Measurements from ENCODE around the gene DDAH1.

The DDAH1 gene

DNA sequence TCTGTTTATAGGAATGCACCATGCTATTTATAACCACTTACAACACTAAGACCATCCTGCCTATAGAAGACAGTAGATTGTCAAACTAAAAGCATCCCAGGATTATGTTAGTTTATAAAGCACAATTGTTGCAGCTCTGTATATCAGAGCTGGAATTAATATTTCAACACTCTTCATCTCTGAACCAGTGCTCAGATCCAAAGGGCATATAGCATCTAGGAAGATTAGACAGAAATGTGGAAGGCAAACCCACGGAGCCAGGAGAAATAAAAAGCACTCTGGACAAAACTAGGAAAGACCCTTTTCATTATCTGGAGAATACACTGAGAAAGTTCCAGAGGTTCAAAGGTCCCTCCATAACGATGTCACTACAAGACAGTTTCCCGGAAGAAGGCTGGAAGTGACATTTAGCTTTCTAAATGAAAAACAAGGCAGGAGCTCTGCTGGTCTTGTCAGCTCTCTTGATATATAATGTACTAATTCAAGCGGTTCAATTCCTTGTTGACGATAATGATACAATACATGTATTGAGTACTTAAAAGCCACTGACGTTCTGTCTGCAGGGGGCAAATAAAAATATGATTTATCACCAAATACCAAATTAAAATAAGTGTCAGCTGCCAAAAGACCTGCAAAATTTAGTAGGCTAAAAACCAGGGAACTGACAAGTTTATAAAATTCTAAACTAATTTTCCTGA, 96.7 kb downstream of the DDAH1 start:
- H2AFZ ChIP-seq (ENCODE audit: insufficient read depth, low read length, poor library complexity), result no peak overlapping the region
- no peaks in the 10 kb centered on the region for H3K79me1 ChIP-seq (ENCODE audit: low read length)

DNA sequence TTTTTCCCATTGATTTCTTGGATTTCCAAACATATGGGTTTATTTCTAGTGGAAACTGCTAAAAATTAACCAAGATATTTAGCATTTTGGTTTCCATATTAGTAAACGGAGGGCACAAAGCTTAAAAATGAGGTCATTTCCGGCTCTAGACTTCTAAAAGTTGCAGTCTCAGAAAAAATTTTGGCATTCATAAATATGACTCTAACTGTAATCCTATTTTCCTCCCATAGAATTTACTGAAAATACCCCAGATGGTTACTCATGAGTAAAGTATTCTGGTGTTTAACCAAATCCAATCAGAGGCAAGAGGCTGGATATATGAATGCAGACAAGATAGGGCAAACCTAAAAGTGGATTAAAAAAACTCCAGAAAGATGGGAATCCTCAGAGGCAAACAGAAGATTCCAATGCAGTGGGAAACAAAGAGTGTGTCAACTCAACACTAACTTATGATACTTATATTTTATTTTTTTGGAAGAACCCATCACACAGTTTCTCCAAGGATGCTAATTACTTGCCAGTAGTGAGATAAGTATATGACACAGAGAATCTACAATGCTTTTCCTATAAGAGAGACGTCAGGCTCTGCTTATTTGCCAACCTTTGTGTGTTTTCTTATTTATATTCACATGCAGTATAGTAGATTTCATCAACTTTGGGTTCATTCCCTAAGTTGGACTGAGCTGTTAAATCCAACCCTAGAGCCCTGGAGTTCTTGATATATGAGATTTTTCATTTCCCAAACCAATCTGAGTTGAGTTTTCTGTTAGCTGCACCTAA, 98.4 kb downstream of the DDAH1 start:
- H3K79me1 ChIP-seq (ENCODE audit: low read length), result no peaks in the 10 kb centered on the region
- H4K12ac ChIP-seq (ENCODE audit: low read depth, low read length), result no peak overlapping the region
- no peaks in the 10 kb centered on the region for H3K4me1 ChIP-seq (ENCODE audit: control insufficient read depth in 1 of 2, insufficient read depth in 2 of 2, low read length in 2 of 2)
- no peak overlapping the region for H3K4me2 ChIP-seq (ENCODE audit: low read length)
- H3K9me3 ChIP-seq (ENCODE audit: insufficient read depth, low read depth, low read length), result no peaks in the 10 kb centered on the region
- no peaks in the 10 kb centered on the region for H3K27me3 ChIP-seq (ENCODE audit: insufficient read depth, low read length)
- H2BK5ac ChIP-seq (ENCODE audit: low read depth, low read length, poor library complexity), result no peak overlapping the region
- H2BK12ac ChIP-seq (ENCODE audit: low read length), result no peak overlapping the region
- no peak overlapping the region for H3K23ac ChIP-seq (ENCODE audit: low read length)
- no peak overlapping the region for H3K4ac ChIP-seq (ENCODE audit: low read depth, low read length)
- no peak overlapping the region for H2AFZ ChIP-seq (ENCODE audit: insufficient read depth, low read length, poor library complexity)
- H3K36me3 ChIP-seq (ENCODE audit: control insufficient read depth in 1 of 2, insufficient read depth in 2 of 2, low read length in 2 of 2), result no peaks in the 10 kb centered on the region
- no peak overlapping the region for H3K9ac ChIP-seq (ENCODE audit: low read length)
- no CpG with 5 or more reads among the region's 3 CpGs for whole genome bisulfite sequencing (ENCODE audit: extremely low coverage, insufficient coverage, insufficient read length)
- peak in 1 of 2 donors; percentile 4 for DNase-seq
- no peak overlapping the region for H3K4me3 ChIP-seq (ENCODE audit: low read depth, low read length)
- no peak overlapping the region for H3K27ac ChIP-seq (ENCODE audit: low read depth, low read length)
- no peak overlapping the region for H2BK120ac ChIP-seq (ENCODE audit: insufficient read depth, low read length, poor library complexity)
- no peaks in the 10 kb centered on the region for H3K79me2 ChIP-seq (ENCODE audit: control insufficient read depth, insufficient read depth, low read length, poor library complexity)
- H3K14ac ChIP-seq (ENCODE audit: low read length), result no peak overlapping the region
- no peak overlapping the region for H4K8ac ChIP-seq (ENCODE audit: low read depth, low read length)
- no peak overlapping the region for H4K91ac ChIP-seq (ENCODE audit: low read depth, low read length)
- no peak overlapping the region for H2AK5ac ChIP-seq (ENCODE audit: low read length)
- H3K18ac ChIP-seq (ENCODE audit: low read length), result no peak overlapping the region

More for the DNA sequence above, 96.7 kb downstream of the DDAH1 start:
- Histone ChIP-seq H3K9me3 (ENCODE audit: insufficient read depth, low read depth, low read length) (no peaks in the 10 kb centered on the region), H4K12ac (ENCODE audit: low read depth, low read length) (no peak overlapping the region), H3K4ac (ENCODE audit: low read depth, low read length) (no peak overlapping the region), H3K14ac (ENCODE audit: low read length) (no peak overlapping the region), H2BK120ac (ENCODE audit: insufficient read depth, low read length, poor library complexity) (no peak overlapping the region), H3K4me3 (ENCODE audit: low read depth, low read length) (no peak overlapping the region), H3K18ac (ENCODE audit: low read length) (no peak overlapping the region), H3K36me3 (ENCODE audit: control insufficient read depth in 1 of 2, insufficient read depth in 2 of 2, low read length in 2 of 2) (no peaks in the 10 kb centered on the region), H2BK5ac (ENCODE audit: low read depth, low read length, poor library complexity) (no peak overlapping the region), H3K4me1 (ENCODE audit: control insufficient read depth in 1 of 2, insufficient read depth in 2 of 2, low read length in 2 of 2) (no peaks in the 10 kb centered on the region), H4K8ac (ENCODE audit: low read depth, low read length) (no peak overlapping the region), H2BK12ac (ENCODE audit: low read length) (no peak overlapping the region), H3K9ac (ENCODE audit: low read length) (no peak overlapping the region), H3K23ac (ENCODE audit: low read length) (no peak overlapping the region), H2AK5ac (ENCODE audit: low read length) (no peak overlapping the region), H4K91ac (ENCODE audit: low read depth, low read length) (no peak overlapping the region), H3K79me2 (ENCODE audit: control insufficient read depth, insufficient read depth, low read length, poor library complexity) (no peaks in the 10 kb centered on the region), H3K4me2 (ENCODE audit: low read length) (no peak overlapping the region), H3K27me3 (ENCODE audit: insufficient read depth, low read length) (no peaks in the 10 kb centered on the region), H3K27ac (ENCODE audit: low read depth, low read length) (no peak overlapping the region)
- no CpG with 5 or more reads among the region's 6 CpGs for WGBS (ENCODE audit: extremely low coverage, insufficient coverage, insufficient read length)
- DNase-seq, result no peak

DNA sequence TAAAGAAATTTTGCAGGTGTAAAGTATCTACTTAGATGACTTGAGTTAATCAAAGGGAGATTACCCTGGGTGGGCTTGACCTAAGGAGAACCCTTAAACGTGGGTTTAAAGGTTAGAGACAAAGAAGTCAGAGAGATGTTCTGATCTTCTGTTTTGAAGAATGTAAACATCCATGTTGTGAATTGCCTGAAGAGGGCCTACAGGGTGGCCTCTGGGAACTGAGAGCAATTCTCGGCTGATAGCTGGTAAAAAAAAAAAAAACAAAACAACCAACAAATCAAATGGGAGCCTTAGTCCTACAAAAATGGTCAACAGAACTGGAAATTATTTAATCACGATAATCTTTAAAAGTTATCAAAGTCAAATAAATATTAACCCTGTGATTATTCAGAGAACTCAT, 99.1 kb downstream of the DDAH1 start:
- no peak for DNase-seq
- H3K79me1 ChIP-seq (ENCODE audit: low read length), result no peaks in the 10 kb centered on the region
- H3K4ac ChIP-seq (ENCODE audit: low read depth, low read length), result no peak overlapping the region
- no peak overlapping the region for H2BK5ac ChIP-seq (ENCODE audit: low read depth, low read length, poor library complexity)
- no peak overlapping the region for H4K12ac ChIP-seq (ENCODE audit: low read depth, low read length)
- H2BK120ac ChIP-seq (ENCODE audit: insufficient read depth, low read length, poor library complexity), result no peak overlapping the region
- no peak overlapping the region for H3K27ac ChIP-seq (ENCODE audit: low read depth, low read length)
- H3K4me2 ChIP-seq (ENCODE audit: low read length), result no peak overlapping the region
- H2AK5ac ChIP-seq (ENCODE audit: low read length), result no peak overlapping the region
- no peak overlapping the region for H3K4me3 ChIP-seq (ENCODE audit: low read depth, low read length)
- no CpG with 5 or more reads among the region's 3 CpGs for WGBS (ENCODE audit: extremely low coverage, insufficient coverage, insufficient read length)
- no peak overlapping the region for H4K8ac ChIP-seq (ENCODE audit: low read depth, low read length)
- H3K14ac ChIP-seq (ENCODE audit: low read length), result no peak overlapping the region
- no peaks in the 10 kb centered on the region for H3K9me3 ChIP-seq (ENCODE audit: insufficient read depth, low read depth, low read length)
- no peaks in the 10 kb centered on the region for H3K27me3 ChIP-seq (ENCODE audit: insufficient read depth, low read length)
- H3K9ac ChIP-seq (ENCODE audit: low read length), result no peak overlapping the region
- H3K23ac ChIP-seq (ENCODE audit: low read length), result no peak overlapping the region
- no peaks in the 10 kb centered on the region for H3K79me2 ChIP-seq (ENCODE audit: control insufficient read depth, insufficient read depth, low read length, poor library complexity)
- H2AFZ ChIP-seq (ENCODE audit: insufficient read depth, low read length, poor library complexity), result no peak overlapping the region
- no peak overlapping the region for H2BK12ac ChIP-seq (ENCODE audit: low read length)
- no peak overlapping the region for H4K91ac ChIP-seq (ENCODE audit: low read depth, low read length)
- H3K36me3 ChIP-seq (ENCODE audit: control insufficient read depth in 1 of 2, insufficient read depth in 2 of 2, low read length in 2 of 2), result no peaks in the 10 kb centered on the region
- H3K4me1 ChIP-seq (ENCODE audit: control insufficient read depth in 1 of 2, insufficient read depth in 2 of 2, low read length in 2 of 2), result no peaks in the 10 kb centered on the region
- H3K18ac ChIP-seq (ENCODE audit: low read length), result no peak overlapping the region

DNA sequence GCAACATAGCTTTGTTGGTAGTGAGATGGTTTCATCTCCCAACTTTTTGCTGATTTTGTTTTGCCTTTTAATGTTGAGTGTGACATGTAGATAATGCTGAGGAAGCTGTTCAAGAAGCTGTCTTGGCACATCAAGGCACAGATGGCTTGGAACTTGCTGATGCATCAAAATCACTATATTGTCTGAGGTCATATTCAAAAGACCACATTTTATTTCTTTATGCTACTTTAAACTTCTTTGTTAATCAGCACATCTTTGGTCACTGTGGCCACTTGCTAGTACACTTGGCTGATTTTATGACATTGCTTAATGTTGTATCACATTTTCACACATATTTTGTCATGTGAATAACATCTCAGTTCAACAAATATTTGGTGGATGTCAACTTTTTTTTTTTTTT, 101.4 kb downstream of the DDAH1 start:
- Histone ChIP-seq H3K36me3 (ENCODE audit: control insufficient read depth in 1 of 2, insufficient read depth in 2 of 2, low read length in 2 of 2) (no peaks in the 10 kb centered on the region), H3K27me3 (ENCODE audit: insufficient read depth, low read length) (no peaks in the 10 kb centered on the region), H3K9ac (ENCODE audit: low read length) (no peak overlapping the region), H4K8ac (ENCODE audit: low read depth, low read length) (no peak overlapping the region), H2AK5ac (ENCODE audit: low read length) (no peak overlapping the region), H2BK120ac (ENCODE audit: insufficient read depth, low read length, poor library complexity) (no peak overlapping the region), H2AFZ (ENCODE audit: insufficient read depth, low read length, poor library complexity) (no peak overlapping the region), H3K27ac (ENCODE audit: low read depth, low read length) (no peak overlapping the region), H3K4ac (ENCODE audit: low read depth, low read length) (no peak overlapping the region), H4K12ac (ENCODE audit: low read depth, low read length) (no peak overlapping the region), H3K4me2 (ENCODE audit: low read length) (no peak overlapping the region), H3K4me3 (ENCODE audit: low read depth, low read length) (no peak overlapping the region), H3K4me1 (ENCODE audit: control insufficient read depth in 1 of 2, insufficient read depth in 2 of 2, low read length in 2 of 2) (no peaks in the 10 kb centered on the region), H3K79me2 (ENCODE audit: control insufficient read depth, insufficient read depth, low read length, poor library complexity) (no peaks in the 10 kb centered on the region), H2BK12ac (ENCODE audit: low read length) (no peak overlapping the region), H2BK5ac (ENCODE audit: low read depth, low read length, poor library complexity) (no peak overlapping the region), H3K18ac (ENCODE audit: low read length) (no peak overlapping the region), H3K23ac (ENCODE audit: low read length) (no peak overlapping the region), H4K91ac (ENCODE audit: low read depth, low read length) (no peak overlapping the region), H3K14ac (ENCODE audit: low read length) (no peak overlapping the region), H3K9me3 (ENCODE audit: insufficient read depth, low read depth, low read length) (no peaks in the 10 kb centered on the region), H3K79me1 (ENCODE audit: low read length) (no peaks in the 10 kb centered on the region)
- DNase-seq, result no peak

Data from trophoblast cell (in vitro differentiated cells and primary cell).